Neural progenitor cell (in vitro differentiated cells): ENCODE data around the gene MAPK1.

Source experiments
- CTCF ChIP-seq: fragments of 200-600 bp; sonication (generic); IDR thresholded peaks from 2 replicates; pipeline ENCODE4 v1.5.1; 2017; ENCODE audit warnings: antibody characterized with exemption, mild to moderate bottlenecking
- EZH2phosphoT487 ChIP-seq: fragments of 200-600 bp; sonication (generic); IDR thresholded peaks from 2 replicates; pipeline ENCODE4 v1.6.1; 2017; ENCODE audit warnings: antibody characterized with exemption

GRCh38 chr22:21791635-21792625, 75.5 kb downstream of the MAPK1 start:
- TF ChIP-seq CTCF (no peak), EZH2phosphoT487 (no peak)
